Measurements from ENCODE around the gene SUFU.

GRCh38 chr10:102565793-102566192, 62.0 kb downstream of the SUFU start:
- peak; percentile 74 to 81 for TF ChIP-seq CTCF (conservative IDR thresholded peaks at IDR 0.05; ENCODE audit: low read depth in 2 of 2)
- TF ChIP-seq POLR2AphosphoS5 (IDR thresholded peaks at IDR 0.05; ENCODE audit: low read depth): no peak; the same call in 1 of the 2 replicates
